H1 (cell line): Measurements from ENCODE around the gene PROM2. TPM values are rescaled to one million over a fixed set of nuclear protein-coding genes. Genes with fewer than 3 reads are reported as not detected.
A peak's percentile ranks its signal among the peaks of the same experiment; 100 is the strongest.

Experiments used
- CTCF ChIA-PET: fragments of 300-600 bp; sonication (Branson Sonifier 250); formaldehyde crosslinking; loops from one replicate; lab custom pipeline; 2021; ENCODE audit not compliant: partially characterized antibody; lab: Charles Lee
- POLR2A ChIA-PET: fragments of 300-600 bp; sonication (Branson Sonifier 250); formaldehyde crosslinking; loops from one replicate; lab custom pipeline; 2021; ENCODE audit warnings: inconsistent platforms; ENCODE audit not compliant: partially characterized antibody; lab: Charles Lee
- DNase-seq, 2 experiments: peaks; one replicate each; pipeline versions ENCODE4 v3.0.0 to v3.0.0-alpha.2; 2010 to 2022; ENCODE audit warnings: low spot score in 2 of 2, low read depth in 1 of 2, mixed read lengths in 1 of 2
- FAIRE-seq: peaks from 2 replicates; lab custom pipeline; 2011; peaks lifted over from hg19 to GRCh38; lab: Jason Lieb, UNC
- H2AFZ ChIP-seq: 2 replicates; pipeline ENCODE4 v1.8.1; 2012; ENCODE audit warnings: low read length, inconsistent platforms
- H2AK5ac ChIP-seq: 2 replicates; pipeline ENCODE4 v1.6.1; 2013; ENCODE audit warnings: low read depth, low read length
- H2BK120ac ChIP-seq: replicated peaks from 2 replicates; pipeline ENCODE3; 2013; ENCODE audit warnings: low read depth, low read length, inconsistent platforms
- H2BK12ac ChIP-seq: 2 replicates; pipeline ENCODE4 v1.6.1; 2013; ENCODE audit warnings: low read depth, low read length
- H2BK15ac ChIP-seq: 2 replicates; pipeline ENCODE4 v1.6.1; 2013; ENCODE audit warnings: low read length
- H2BK20ac ChIP-seq: 2 replicates; pipeline ENCODE4 v1.6.1; 2013; ENCODE audit warnings: low read length
- H2BK5ac ChIP-seq: 2 replicates; pipeline ENCODE4 v1.6.1; 2013; ENCODE audit warnings: low read depth, low read length
- H3K14ac ChIP-seq: 2 replicates; pipeline ENCODE4 v1.6.1; 2013; ENCODE audit warnings: inconsistent platforms; ENCODE audit not compliant: insufficient read length
- H3K18ac ChIP-seq: 2 replicates; pipeline ENCODE4 v1.6.1; 2013; ENCODE audit warnings: low read length; ENCODE audit errors: extremely low read depth
- H3K23ac ChIP-seq: 2 replicates; pipeline ENCODE4 v1.6.1; 2013; ENCODE audit warnings: inconsistent platforms; ENCODE audit not compliant: insufficient read length
- H3K23me2 ChIP-seq: 2 replicates; pipeline ENCODE4 v1.6.1; 2013; ENCODE audit warnings: low read depth, low read length
- H3K27ac ChIP-seq: 2 replicates; pipeline ENCODE4 v1.6.1; 2011; ENCODE audit warnings: low read depth, low read length, inconsistent platforms
- H3K27me3 ChIP-seq, 4 experiments: replicated peaks in 1 of 4; 1 replicate in 1 of 4; 2 replicates in 3 of 4; pipeline versions ENCODE4 v1.6.1 to v1.8.1; 2011 to 2013; ENCODE audit warnings: low read length in 3 of 4, mild to moderate bottlenecking in 3 of 4, inconsistent platforms in 2 of 4, mixed read lengths in 2 of 4, moderate library complexity in 1 of 4; ENCODE audit not compliant: control insufficient read depth in 3 of 4, insufficient read depth in 3 of 4; ENCODE audit errors: extremely low read depth in 1 of 4
- H3K36me3 ChIP-seq, 4 experiments: 2 replicates each; pipeline versions ENCODE4 v1.6.1 to v1.8.1; 2011 to 2013; ENCODE audit warnings: mild to moderate bottlenecking in 4 of 4, low read length in 3 of 4, moderate library complexity in 2 of 4, control low read depth in 1 of 4, inconsistent platforms in 1 of 4; ENCODE audit not compliant: insufficient read depth in 4 of 4, control insufficient read depth in 2 of 4
- H3K4ac ChIP-seq: replicated peaks from 2 replicates; pipeline ENCODE3; 2013; ENCODE audit warnings: low read length, low read depth, mixed read lengths, inconsistent platforms; ENCODE audit not compliant: insufficient read length
- H3K4me1 ChIP-seq, 4 experiments: replicated peaks in 1 of 4; 1 replicate in 1 of 4; 2 replicates in 3 of 4; pipeline versions ENCODE4 v1.6.1 to v1.8.1; 2011 to 2013; ENCODE audit warnings: low read length in 3 of 4, inconsistent platforms in 2 of 4, mixed read lengths in 1 of 4; ENCODE audit not compliant: insufficient read depth in 4 of 4, control insufficient read depth in 3 of 4
- H3K4me2 ChIP-seq, 2 experiments: 2 replicates each; pipeline versions ENCODE4 v1.6.1 to v1.8.1; 2011 to 2013; ENCODE audit warnings: low read depth in 2 of 2, low read length in 2 of 2, control low read depth in 1 of 2, inconsistent platforms in 1 of 2, mild to moderate bottlenecking in 1 of 2; ENCODE audit not compliant: insufficient read depth in 1 of 2
- H3K4me3 ChIP-seq, 4 experiments: fragments of 200-600, 300-600 bp in 1 of 4; sonication (generic), shearing (Covaris generic), sonication (Bioruptor Twin) in 1 of 4; 2 replicates each; pipeline versions ENCODE4 v1.5.1 to v1.8.1; 2011 to 2016; ENCODE audit warnings: low read length in 4 of 4, low read depth in 3 of 4, control low read depth in 2 of 4, inconsistent platforms in 2 of 4, mild to moderate bottlenecking in 2 of 4, mixed read lengths in 1 of 4, moderate library complexity in 1 of 4; ENCODE audit not compliant: insufficient read depth in 2 of 4; ENCODE audit errors: extremely low read depth in 1 of 4
- H3K56ac ChIP-seq: replicated peaks from 2 replicates; pipeline ENCODE3; 2013; ENCODE audit warnings: low read depth, mild to moderate bottlenecking, mixed read lengths, low read length, inconsistent platforms; ENCODE audit not compliant: insufficient read length
- H3K79me1 ChIP-seq: 2 replicates; pipeline ENCODE4 v1.6.1; 2013; ENCODE audit warnings: low read depth, low read length, control low read depth
- H3K79me2 ChIP-seq, 2 experiments: 2 replicates each; pipeline versions ENCODE4 v1.6.1 to v1.8.1; 2012 to 2013; ENCODE audit warnings: low read length in 2 of 2, mild to moderate bottlenecking in 2 of 2, inconsistent platforms in 1 of 2; ENCODE audit not compliant: insufficient read depth in 2 of 2, control insufficient read depth in 1 of 2
- H3K9ac ChIP-seq, 4 experiments: replicated peaks in 1 of 4; 1 replicate in 1 of 4; 2 replicates in 3 of 4; pipeline versions ENCODE4 v1.6.1 to v1.8.1; 2011 to 2013; ENCODE audit warnings: low read depth in 3 of 4, low read length in 3 of 4, control low read depth in 2 of 4, mild to moderate bottlenecking in 2 of 4, moderate library complexity in 2 of 4, inconsistent platforms in 1 of 4; ENCODE audit errors: extremely low read depth in 1 of 4
- H3K9me3 ChIP-seq, 2 experiments: 2 replicates each; pipeline versions ENCODE4 v1.6.1 to v1.8.1; 2012 to 2013; ENCODE audit warnings: mild to moderate bottlenecking in 2 of 2, moderate library complexity in 2 of 2, control low read depth in 1 of 2, inconsistent platforms in 1 of 2, low read depth in 1 of 2, low read length in 1 of 2, mixed read lengths in 1 of 2; ENCODE audit not compliant: insufficient read depth in 2 of 2
- H4K20me1 ChIP-seq, 2 experiments: replicated peaks in 1 of 2; 2 replicates each; pipeline versions ENCODE3 to v1.8.1; 2011 to 2013; ENCODE audit warnings: inconsistent platforms in 2 of 2, low read length in 2 of 2, mild to moderate bottlenecking in 1 of 2; ENCODE audit not compliant: insufficient read depth in 2 of 2, control insufficient read depth in 1 of 2
- H4K5ac ChIP-seq: 2 replicates; pipeline ENCODE4 v1.6.1; 2013; ENCODE audit warnings: low read length, low read depth, mixed read lengths, inconsistent platforms; ENCODE audit not compliant: insufficient read length
- H4K8ac ChIP-seq: 2 replicates; pipeline ENCODE4 v1.8.0; 2013; ENCODE audit warnings: mild to moderate bottlenecking, moderate library complexity, low read length, inconsistent platforms; ENCODE audit not compliant: insufficient read depth; ENCODE audit errors: extremely low read depth
- H4K91ac ChIP-seq: replicated peaks from 2 replicates; pipeline ENCODE3; 2013; ENCODE audit warnings: low read length, mixed read lengths, inconsistent platforms; ENCODE audit not compliant: insufficient read length
- CEBPB ChIP-seq: IDR thresholded peaks from 2 replicates; pipeline ENCODE4 v1.6.1; 2012; ENCODE audit warnings: low read depth, low read length
- EZH2 ChIP-seq: fragments of 200-600 bp; sonication (generic); IDR thresholded peaks from 2 replicates; pipeline ENCODE4 v1.7.1; 2012; ENCODE audit warnings: low read depth, mild to moderate bottlenecking, moderate library complexity, low read length, inconsistent platforms; ENCODE audit not compliant: severe bottlenecking
- KDM4A ChIP-seq: IDR thresholded peaks from one replicate; pipeline ENCODE4 v1.7.1; 2012; ENCODE audit warnings: low read depth, mild to moderate bottlenecking, moderate library complexity, low read length, inconsistent platforms; ENCODE audit not compliant: severe bottlenecking
- RXRA ChIP-seq: IDR thresholded peaks from 2 replicates; pipeline ENCODE4 v1.6.1; 2011; ENCODE audit warnings: low read depth, mild to moderate bottlenecking, low read length, moderate library complexity; ENCODE audit not compliant: insufficient read depth
- SP4 ChIP-seq: IDR thresholded peaks from 2 replicates; pipeline ENCODE4 v1.6.1; 2012; ENCODE audit warnings: low read length, inconsistent platforms
- TAF7 ChIP-seq: optimal IDR thresholded peaks from 2 replicates; pipeline ENCODE3; 2011; ENCODE audit warnings: low read depth, mild to moderate bottlenecking, inconsistent platforms, low read length, moderate library complexity, borderline replicate concordance
- TBP ChIP-seq: IDR thresholded peaks from 2 replicates; pipeline ENCODE4 v1.6.1; 2011; ENCODE audit warnings: low read depth, low read length, improper control_type of control experiment
- WGBS, 2 experiments: shearing (Covaris generic) in 1 of 2; methylation state at CpG; one replicate each; pipeline versions ENCODE4 v1.1.6 to v1.1.7; 2013 to 2015; ENCODE audit warnings: low lambda C conversion rate in 2 of 2, mixed read lengths in 2 of 2, inconsistent platforms in 1 of 2, low coverage in 1 of 2, missing lambda C conversion rate in 1 of 2; ENCODE audit not compliant: insufficient replicate concordance in 2 of 2, insufficient coverage in 1 of 2, insufficient read length in 1 of 2; ENCODE audit errors: extremely low coverage in 1 of 2, missing lambda C conversion rate in 1 of 2; 5-methylcytosine and 5-hydroxymethylcytosine counted together
- polyA plus RNA-seq, 7 experiments: library from polyadenylated mRNA; depleted of rRNA in 3 of 7; stranded (reverse) in 5 of 7; unstranded in 2 of 7; fragments of >200 nt in 5 of 7; fragments of 200-250 nt in 2 of 7; gene quantifications; 1 replicate in 5 of 7; 2 replicates in 1 of 7; 4 replicates in 1 of 7; pipeline versions ENCODE4 v1.2.1 to v1.2.3, GENCODE V29; 2011 to 2013; ENCODE audit warnings: missing spikeins in 2 of 7, mixed read lengths in 2 of 7
- total RNA-seq: library from RNA; stranded (reverse); fragmentation: NEBNext Ultra II Directional; extraction: Animal tissue kit (Norgen Biotek cat#: 25700); gene quantifications from 2 replicates; pipeline ENCODE4 v1.2.1, GENCODE V29; 2021

Gene PROM2
- total and polyA plus RNA-seq, 2 of the 8 experiments (the other 6 are each of a cell fraction or from before 2014, with no cell fraction given) = 1.6 to 3.8 TPM

- H2BK15ac ChIP-seq = no peak overlapping the region
- H3K23ac ChIP-seq = no peak overlapping the region
- no peaks in the 10 kb centered on the region for H3K27me3 ChIP-seq
- CTCF ChIA-PET = no interaction called here
- no peak for FAIRE-seq
- no peak overlapping the region for H2BK120ac ChIP-seq
- no peaks in the 10 kb centered on the region for H3K36me3 ChIP-seq
- H4K5ac ChIP-seq = no peak overlapping the region
- H3K79me1 ChIP-seq = no peaks in the 10 kb centered on the region
- H3K4me3 ChIP-seq = no peak overlapping the region
- DNase-seq = peak in 1 of 2 experiments; percentile 22
- no peak overlapping the region for H3K14ac ChIP-seq
- 88% methylated on average over 5 of the region's 6 CpGs; no CpG with 5 or more reads in 1 of the 2 experiments for WGBS, 2 experiments
- no peaks in the 10 kb centered on the region for H3K23me2 ChIP-seq
- no peak overlapping the region; the same call in 1 of the 2 replicates for H4K8ac ChIP-seq
- no peak overlapping the region for H3K4me2 ChIP-seq
- peaks cover 64 to 96% of the 10 kb centered on the region in 2 experiments for H3K9me3 ChIP-seq
- H4K20me1 ChIP-seq = no peaks in the 10 kb centered on the region
- H4K91ac ChIP-seq = no peak overlapping the region
- POLR2A ChIA-PET = no interaction called here
- H3K18ac ChIP-seq = no peak overlapping the region
- H2AK5ac ChIP-seq = no peak overlapping the region
- no peak overlapping the region for H3K27ac ChIP-seq
- H2AFZ ChIP-seq = no peak overlapping the region
- H3K56ac ChIP-seq = no peak overlapping the region
- no peak overlapping the region for H3K9ac ChIP-seq
- no peaks in the 10 kb centered on the region for H3K79me2 ChIP-seq
- H3K4me1 ChIP-seq = peaks cover 0 to 25% (median 2%) of the 10 kb centered on the region in 4 experiments; a peak in 3 of 7 replicates
- no peak overlapping the region for H3K4ac ChIP-seq
- no peak overlapping the region for H2BK12ac ChIP-seq
- H2BK5ac ChIP-seq = no peak overlapping the region
- no peak overlapping the region for H2BK20ac ChIP-seq
- TF ChIP-seq KDM4A (no peak), TAF7 (no peak), RXRA (no peak), SP4 (no peak), CEBPB (no peak), EZH2 (no peak), TBP (no peak)
Observed at GRCh38 chr2:95271381-95271971, 2.8 kb upstream of the PROM2 start.
